ENCODE measurements around the gene FBXL12.
"Not testable (repeated sequence)": the region's sequence is repeated elsewhere in the genome, so short reads cannot be mapped to it uniquely, and the experiment has no call there.

FBXL12 gene, protein sequence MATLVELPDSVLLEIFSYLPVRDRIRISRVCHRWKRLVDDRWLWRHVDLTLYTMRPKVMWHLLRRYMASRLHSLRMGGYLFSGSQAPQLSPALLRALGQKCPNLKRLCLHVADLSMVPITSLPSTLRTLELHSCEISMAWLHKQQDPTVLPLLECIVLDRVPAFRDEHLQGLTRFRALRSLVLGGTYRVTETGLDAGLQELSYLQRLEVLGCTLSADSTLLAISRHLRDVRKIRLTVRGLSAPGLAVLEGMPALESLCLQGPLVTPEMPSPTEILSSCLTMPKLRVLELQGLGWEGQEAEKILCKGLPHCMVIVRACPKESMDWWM

GRCh38 chr19:9818734-9819595 is at the start of gene FBXL12:
Gene FBXL12 (minus strand): TSS chr19:9819079. CDS start chr19:9818813, 266 bp downstream.
- peak within 1 kb of the TSS; percentile 96 for H3K4me3 ChIP-seq (ENCODE audit: low read depth, low read length)

GRCh38 chr19:9865732-9866501 is 47.0 kb upstream of the FBXL12 start:
- no peak overlapping the region for H3K4me3 ChIP-seq (ENCODE audit: low read depth, low read length)

- H3K4me3 ChIP-seq (ENCODE audit: low read depth, low read length) = no peak overlapping the region
Observed at GRCh38 chr19:9863759-9864158, 44.9 kb upstream of the FBXL12 start.

GRCh38 chr19:9862938-9863337 is 44.1 kb upstream of the FBXL12 start:
- H3K4me3 ChIP-seq (ENCODE audit: low read depth, low read length) = no peak overlapping the region

DNA sequence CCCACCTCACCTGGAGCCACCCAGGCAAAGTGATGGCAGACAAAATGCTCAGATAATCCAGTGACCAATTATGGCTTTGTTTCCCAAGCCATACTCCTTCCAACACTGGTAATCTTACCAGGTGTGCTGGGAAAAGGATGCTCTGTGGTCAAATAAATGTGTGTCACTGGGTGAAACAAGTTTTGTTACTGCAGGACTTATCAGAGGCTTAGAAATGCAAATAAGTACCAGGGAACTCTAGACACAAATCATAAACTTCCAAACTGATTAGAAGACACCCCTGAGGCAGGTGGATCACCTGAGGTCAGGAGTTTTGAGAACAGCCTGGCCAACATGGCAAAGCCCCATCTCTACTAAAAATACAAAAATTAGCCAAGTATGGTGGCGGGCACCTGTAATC is 42.6 kb upstream of the FBXL12 start:
- no peak overlapping the region for H3K4me3 ChIP-seq (ENCODE audit: low read depth, low read length)

DNA sequence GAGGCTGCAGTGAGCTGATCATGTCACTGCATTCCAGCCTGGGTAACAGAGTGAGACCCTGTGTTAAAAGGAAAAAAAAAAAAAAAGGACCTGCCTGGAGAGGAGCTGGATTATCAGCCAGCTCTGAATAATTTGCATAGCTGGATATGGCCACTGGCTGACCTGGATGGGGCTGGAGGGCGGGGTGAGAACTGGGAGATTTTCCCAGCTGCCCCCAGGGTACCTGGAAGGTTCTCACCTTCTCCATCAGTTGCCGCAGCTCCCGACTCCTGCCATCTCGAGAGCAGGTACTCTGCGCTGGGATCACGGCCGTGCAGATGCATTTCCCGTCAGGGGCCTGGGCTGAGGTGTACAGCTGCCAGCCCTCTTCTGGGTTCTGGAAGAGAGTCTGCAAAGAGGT is 41.5 kb upstream of the FBXL12 start:
- H3K4me3 ChIP-seq (ENCODE audit: low read depth, low read length) = no peak overlapping the region

- no peak overlapping the region for H3K4me3 ChIP-seq (ENCODE audit: low read depth, low read length)
Observed at GRCh38 chr19:9858766-9859165, 39.9 kb upstream of the FBXL12 start.

- H3K4me3 ChIP-seq (ENCODE audit: low read depth, low read length) = no peak overlapping the region
Observed at GRCh38 chr19:9857920-9858746, 39.3 kb upstream of the FBXL12 start.

DNA sequence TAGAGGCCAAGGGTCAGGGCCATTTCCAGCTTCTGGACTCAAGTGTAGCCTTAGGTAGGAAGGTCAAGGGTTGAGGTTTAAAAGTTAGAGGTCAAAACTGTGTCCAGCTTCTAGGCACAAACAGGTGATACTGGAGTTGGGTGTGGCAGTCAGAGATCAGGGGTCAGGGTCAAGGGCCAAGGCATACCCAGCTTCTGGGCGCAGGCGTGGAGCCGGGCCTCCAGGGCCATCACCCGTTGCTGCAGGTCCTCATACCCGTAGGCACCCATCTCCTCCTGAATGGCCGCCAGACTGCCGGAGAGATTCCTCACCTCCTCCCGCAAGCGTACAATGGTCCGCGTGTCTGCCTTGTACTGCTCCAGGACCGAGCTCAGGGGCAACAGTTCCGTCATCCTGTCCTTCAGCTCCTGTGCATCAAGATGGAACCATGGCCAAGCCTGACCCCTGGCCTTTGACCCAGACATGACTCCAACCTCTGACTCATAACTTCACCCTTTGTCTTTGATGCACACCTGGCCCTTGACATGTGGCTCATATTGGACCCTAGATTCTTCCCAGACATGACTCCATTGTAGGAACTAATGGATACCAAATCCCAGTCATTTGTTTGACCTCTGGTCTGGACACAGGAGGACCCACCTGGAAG is 38.3 kb upstream of the FBXL12 start:
- H3K4me3 ChIP-seq (ENCODE audit: low read depth, low read length) = no peak overlapping the region

DNA sequence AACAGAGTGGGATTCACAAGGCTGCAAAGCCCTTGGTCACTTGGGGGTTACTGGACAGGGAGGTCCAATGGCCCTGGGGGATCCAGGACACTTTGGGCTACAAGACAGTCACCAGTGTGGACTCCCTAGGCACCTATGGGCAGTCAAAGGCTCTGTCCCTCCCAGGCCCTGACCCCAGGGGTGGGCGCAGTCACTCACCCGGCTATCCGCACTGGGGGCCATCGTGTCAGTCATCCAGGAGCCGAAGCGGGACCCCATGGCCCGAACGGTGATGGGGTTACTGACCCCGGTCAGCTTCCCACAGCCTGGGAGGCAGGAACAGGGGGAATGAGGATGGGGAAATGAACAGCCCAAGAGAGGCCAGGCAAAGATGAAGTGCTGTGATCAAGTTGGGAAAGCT is 37.7 kb upstream of the FBXL12 start:
- no peak overlapping the region for H3K4me3 ChIP-seq (ENCODE audit: low read depth, low read length)

- H3K4me3 ChIP-seq (ENCODE audit: low read depth, low read length) = no peak overlapping the region
Observed at GRCh38 chr19:9854282-9854846, 35.5 kb upstream of the FBXL12 start.

DNA sequence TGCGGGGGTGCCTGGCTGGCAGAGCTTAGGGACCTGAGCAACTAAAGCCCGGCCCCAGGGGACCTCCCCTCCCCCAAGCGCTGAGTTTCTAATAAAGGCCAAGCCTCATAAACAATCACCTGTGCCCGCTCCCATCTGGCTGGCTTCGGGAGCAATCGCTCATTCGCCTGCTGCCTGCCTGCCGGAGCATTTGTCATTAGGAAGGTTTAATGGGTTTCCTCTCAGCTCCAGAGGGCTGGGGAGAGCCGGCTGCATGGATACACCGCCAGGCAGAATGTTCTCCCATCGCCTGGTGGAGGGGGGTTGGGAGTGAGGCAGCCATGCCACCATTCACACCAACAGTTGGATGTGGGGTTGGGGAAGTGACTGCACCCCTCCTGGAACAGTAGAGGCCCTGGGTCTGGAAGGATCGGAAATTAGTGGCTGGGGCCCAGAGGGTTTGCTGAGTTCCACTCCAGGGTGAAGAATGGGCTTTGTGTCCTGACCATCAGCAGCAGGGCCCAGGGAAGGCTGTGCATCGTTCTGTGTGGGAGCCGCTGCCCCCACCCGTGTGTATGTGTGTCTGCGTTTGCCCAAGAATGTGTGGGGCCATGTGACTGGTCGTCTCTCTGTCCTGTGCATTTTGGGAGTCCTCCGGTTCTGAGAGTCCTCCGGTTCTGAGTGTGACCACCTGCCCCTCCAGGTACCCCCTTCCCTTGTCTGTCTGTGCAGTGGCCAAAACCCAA is 31.5 kb upstream of the FBXL12 start:
- no peak overlapping the region for H3K4me3 ChIP-seq (ENCODE audit: low read depth, low read length)

DNA sequence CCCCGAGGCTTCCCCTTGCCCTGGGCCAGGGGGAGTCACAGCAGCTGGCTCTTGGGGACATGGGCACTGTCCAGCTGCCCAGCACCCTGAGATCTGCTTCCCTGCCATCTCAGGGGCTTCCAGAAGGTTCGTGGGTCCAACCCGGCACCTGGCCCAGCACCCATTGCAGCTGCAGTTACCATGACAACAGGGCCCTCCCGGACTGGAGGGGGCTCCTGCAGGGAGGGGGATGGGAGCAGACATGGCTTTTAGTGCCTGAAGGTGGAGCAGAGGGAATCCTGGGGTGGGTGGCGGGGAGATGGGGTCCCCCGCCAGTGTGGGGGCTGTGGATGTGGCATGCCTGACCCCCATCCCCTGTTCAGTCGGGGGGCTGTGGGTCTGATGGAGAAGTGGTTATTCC is 30.9 kb upstream of the FBXL12 start:
- no peak overlapping the region for H3K4me3 ChIP-seq (ENCODE audit: low read depth, low read length)

DNA sequence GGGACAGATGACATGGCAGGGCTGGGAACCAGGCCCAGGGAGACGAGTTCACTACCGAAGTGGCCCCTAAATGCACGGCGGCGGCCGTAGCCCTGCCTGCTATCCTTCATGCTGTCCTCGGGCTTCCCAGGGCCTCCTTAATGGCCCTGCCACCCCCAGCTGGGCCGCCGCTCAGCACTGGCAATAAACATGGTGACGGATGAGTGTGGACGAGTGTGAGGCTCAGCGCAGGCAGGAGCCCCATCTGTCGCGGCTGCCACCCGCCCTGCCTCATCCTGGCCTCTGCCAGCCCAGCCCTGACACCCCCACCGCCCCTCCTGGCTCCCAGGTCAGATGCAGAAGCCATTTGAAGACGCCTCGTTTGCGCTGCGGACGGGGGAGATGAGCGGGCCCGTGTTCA is 29.9 kb upstream of the FBXL12 start:
- H3K4me3 ChIP-seq (ENCODE audit: low read depth, low read length) = no peak overlapping the region

DNA sequence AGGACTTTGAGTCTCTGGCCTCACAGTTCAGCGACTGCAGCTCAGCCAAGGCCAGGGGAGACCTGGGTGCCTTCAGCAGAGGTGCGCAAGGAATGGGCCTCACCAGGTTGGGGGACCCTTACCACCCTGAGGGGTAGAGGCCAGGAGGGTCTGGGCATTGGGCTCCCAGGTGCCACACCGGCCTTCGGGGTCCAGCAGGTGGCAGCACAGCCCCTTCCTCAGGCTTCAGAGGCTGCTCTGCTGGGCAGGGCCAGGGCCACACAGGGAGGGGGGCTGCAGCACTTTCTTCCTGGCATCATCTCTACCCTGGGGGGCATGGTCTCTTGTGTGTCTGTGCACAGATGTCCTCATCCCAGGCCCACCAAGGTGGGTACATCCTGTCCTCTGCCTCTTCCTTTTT is 29.2 kb upstream of the FBXL12 start:
- H3K4me3 ChIP-seq (ENCODE audit: low read depth, low read length) = no peak overlapping the region

- H3K4me3 ChIP-seq (ENCODE audit: low read depth, low read length) = no peak overlapping the region
Observed at GRCh38 chr19:9847087-9847671, 28.3 kb upstream of the FBXL12 start.

DNA sequence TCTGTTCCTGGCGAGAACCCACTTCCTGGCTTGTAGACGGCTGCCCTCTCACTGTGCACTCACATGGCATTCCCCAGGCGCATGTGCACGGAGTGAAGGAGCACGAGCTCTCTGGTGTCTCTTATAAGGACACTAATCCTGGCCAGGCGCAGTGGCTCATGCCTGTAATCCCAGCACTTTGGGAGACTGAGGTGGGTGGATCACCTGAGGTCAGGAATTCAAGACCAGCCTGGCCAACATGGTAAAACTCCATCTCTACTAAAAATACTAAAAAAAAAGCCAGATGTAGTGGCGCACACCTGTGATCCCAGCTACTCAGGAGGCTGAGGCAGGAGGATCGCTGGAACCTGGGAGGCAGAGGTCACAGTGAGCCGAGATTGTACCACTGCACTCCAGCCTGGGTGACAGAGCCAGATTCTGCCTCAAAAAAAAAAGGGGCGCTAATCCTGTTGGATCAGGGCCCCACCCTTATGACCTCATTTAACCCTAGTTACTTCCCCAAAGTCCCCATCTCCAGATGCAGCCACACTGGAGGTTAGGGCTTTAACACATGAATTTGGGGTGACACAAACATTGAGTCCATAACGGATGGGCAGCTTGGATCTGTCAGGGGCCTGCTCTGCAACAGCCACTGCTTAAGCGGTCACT is 24.9 kb upstream of the FBXL12 start:
- not testable (repeated sequence) for H3K4me3 ChIP-seq (ENCODE audit: low read depth, low read length)
